ENCODE results near the gene ZC2HC1C. TPM values are rescaled to one million over a fixed set of nuclear protein-coding genes. Genes with fewer than 3 reads are reported as not detected.
A peak's percentile ranks its signal among the peaks of the same experiment; 100 is the strongest.

The ZC2HC1C gene
- total and polyA plus RNA-seq, 2 of the 13 experiments (the other 11 are each of a cell fraction or from before 2014, with no cell fraction given), result 3.3 to 3.5 TPM

GRCh38 chr14:75096959-75097358 is 27.5 kb downstream of the ZC2HC1C start:
- intact Hi-C loops (cut with micrococcal nuclease; ENCODE audit: unreplicated experiment), result no loop called here
- FAIRE-seq (no peak), DNase-seq (ENCODE audit: low spot score) (no peak), ATAC-seq (no peak)
- POLR2A ChIA-PET, result no interaction called here
- Histone ChIP-seq H3K4me3 (replicated peaks in 1 of 3; ENCODE audit: insufficient read depth in 1 of 3, low read depth in 2 of 3, low read length in 3 of 3) (no peak overlapping the region), H3K9me3 (ENCODE audit: low read length) (no peaks in the 10 kb centered on the region), H3K4me2 (ENCODE audit: low read depth, low read length) (no peak overlapping the region), H2AFZ (ENCODE audit: low read length) (no peak overlapping the region), H4K20me1 (ENCODE audit: insufficient read depth, low read length) (no peaks in the 10 kb centered on the region), H3K4me1 (ENCODE audit: insufficient read depth, low read length) (no peaks in the 10 kb centered on the region), H3K27ac (ENCODE audit: extremely low read length, insufficient read depth, low read length) (no peak overlapping the region), H3K9ac (ENCODE audit: insufficient read depth, low read depth, low read length) (no peak overlapping the region), H3K27me3 (ENCODE audit: control insufficient read depth in 1 of 2, insufficient read depth in 2 of 2, low read length in 2 of 2) (no peaks in the 10 kb centered on the region), H3K36me3 (replicated peaks in 1 of 2; ENCODE audit: control insufficient read depth in 1 of 2, insufficient read depth in 2 of 2, low read length in 2 of 2) (peaks cover 10 to 57% of the 10 kb centered on the region in 2 experiments), H3K79me2 (ENCODE audit: insufficient read depth, low read length) (no peaks in the 10 kb centered on the region)
- in situ Hi-C loops (cut with HindIII; ENCODE audit: extremely low pct_ligation_motif_present, low pct_unique_long_range_greater_than_20kb), result no loop called here
- 99% methylated on average over 6 of the region's 6 CpGs for WGBS (ENCODE audit: low lambda C conversion rate)
- BruUV-seq (replicated peaks), result no TSS peak
- CTCF ChIA-PET (ENCODE audit: low intra/inter-chr PET ratio, low total read pairs), result no interaction called here
- TF ChIP-seq ZNF83 (CRISPR knock-in tag; IDR thresholded peaks at IDR 0.05; ENCODE audit: borderline replicate concordance), result no peak
- TF ChIP-seq ZMYM4 (CRISPR knock-in tag; IDR thresholded peaks at IDR 0.05), result no peak
- TF ChIP-seq ZNF30 (CRISPR knock-in tag; IDR thresholded peaks at IDR 0.05), result no peak
- TF ChIP-seq ZSCAN12 (CRISPR knock-in tag; IDR thresholded peaks at IDR 0.05), result no peak
- no peak for TF ChIP-seq JUND (CRISPR knock-in tag; IDR thresholded peaks at IDR 0.05)
- no peak for TF ChIP-seq BRF2 (CRISPR knock-in tag; IDR thresholded peaks at IDR 0.05)
- TF ChIP-seq MNT (IDR thresholded peaks at IDR 0.05), result peak; percentile 86

DNA sequence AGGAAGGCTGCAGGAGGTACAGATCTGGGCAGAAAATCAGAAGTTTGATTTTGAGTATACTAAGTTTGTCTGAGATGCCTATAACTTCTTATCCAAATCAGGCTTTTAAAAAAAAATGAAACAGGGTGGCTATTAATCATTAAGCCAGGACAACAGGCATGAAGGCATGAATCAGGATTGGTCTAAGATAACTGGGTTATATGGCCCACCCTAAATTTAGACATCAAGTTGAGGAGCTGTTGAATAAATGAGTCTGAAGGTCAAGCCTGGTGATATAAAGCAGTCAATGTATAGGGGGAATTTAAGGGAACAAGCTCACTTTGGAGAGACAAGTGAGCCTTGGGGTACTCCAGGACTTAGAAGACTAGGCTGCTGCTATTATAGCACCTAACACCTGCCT is 28.8 kb downstream of the ZC2HC1C start:
- ChIA-PET POLR2A (no interaction called here), CTCF (ENCODE audit: low intra/inter-chr PET ratio, low total read pairs) (no interaction called here)
- H3K27me3 ChIP-seq (ENCODE audit: control insufficient read depth in 1 of 2, insufficient read depth in 2 of 2, low read length in 2 of 2), result no peaks in the 10 kb centered on the region
- no peaks in the 10 kb centered on the region for H3K4me1 ChIP-seq (ENCODE audit: insufficient read depth, low read length)
- FAIRE-seq, result no peak
- BruUV-seq (replicated peaks), result no TSS peak
- intact Hi-C loops (cut with micrococcal nuclease; ENCODE audit: unreplicated experiment) (no loop called here), in situ Hi-C loops (cut with HindIII; ENCODE audit: extremely low pct_ligation_motif_present, low pct_unique_long_range_greater_than_20kb) (no loop called here)
- H3K79me2 ChIP-seq (ENCODE audit: insufficient read depth, low read length), result no peaks in the 10 kb centered on the region
- H3K27ac ChIP-seq (ENCODE audit: extremely low read length, insufficient read depth, low read length), result no peak overlapping the region
- H4K20me1 ChIP-seq (ENCODE audit: insufficient read depth, low read length), result no peaks in the 10 kb centered on the region
- peaks cover 10 to 52% of the 10 kb centered on the region in 2 experiments for H3K36me3 ChIP-seq (replicated peaks in 1 of 2; ENCODE audit: control insufficient read depth in 1 of 2, insufficient read depth in 2 of 2, low read length in 2 of 2)
- H3K4me2 ChIP-seq (ENCODE audit: low read depth, low read length), result no peak overlapping the region
- no peak overlapping the region for H2AFZ ChIP-seq (ENCODE audit: low read length)
- no peak for ATAC-seq
- DNase-seq (ENCODE audit: low spot score), result no peak
- no peak overlapping the region for H3K4me3 ChIP-seq (replicated peaks in 1 of 3; ENCODE audit: insufficient read depth in 1 of 3, low read depth in 2 of 3, low read length in 3 of 3)
- no peak overlapping the region for H3K9ac ChIP-seq (ENCODE audit: insufficient read depth, low read depth, low read length)
- no peaks in the 10 kb centered on the region for H3K9me3 ChIP-seq (ENCODE audit: low read length)
- no peak for TF ChIP-seq PRMT3 (CRISPR knock-in tag; IDR thresholded peaks at IDR 0.05; ENCODE audit: borderline replicate concordance, low read depth)
- no peak for TF ChIP-seq ZNF773 (CRISPR knock-in tag; IDR thresholded peaks at IDR 0.05; ENCODE audit: borderline replicate concordance)
- TF ChIP-seq ZNF737 (CRISPR knock-in tag; IDR thresholded peaks at IDR 0.05; ENCODE audit: borderline replicate concordance), result no peak
- no peak for TF ChIP-seq ZNF550 (CRISPR knock-in tag; IDR thresholded peaks at IDR 0.05; ENCODE audit: borderline replicate concordance)
- no peak for TF ChIP-seq ZFP90 (CRISPR knock-in tag; IDR thresholded peaks at IDR 0.05; ENCODE audit: borderline replicate concordance)
- no peak for TF ChIP-seq ZNF530 (CRISPR knock-in tag; IDR thresholded peaks at IDR 0.05; ENCODE audit: low read depth)
- no peak for TF ChIP-seq TBP (CRISPR knock-in tag; IDR thresholded peaks at IDR 0.05)
- no peak for TF ChIP-seq NONO (IDR thresholded peaks at IDR 0.05)
- no peak for TF ChIP-seq NONO (CRISPR knock-in tag; conservative IDR thresholded peaks at IDR 0.05)
- no peak for TF ChIP-seq ELF1 (CRISPR knock-in tag; IDR thresholded peaks at IDR 0.05)
- no peak for TF ChIP-seq ZNF138 (CRISPR knock-in tag; IDR thresholded peaks at IDR 0.05; ENCODE audit: low read depth)
- TF ChIP-seq KDM5A (IDR thresholded peaks at IDR 0.05; ENCODE audit: borderline replicate concordance, low read length), result no peak
- no peak for TF ChIP-seq NCOR1 (IDR thresholded peaks at IDR 0.05; ENCODE audit: borderline replicate concordance, low read length)
